GM23338 (cell line): ENCODE data around the gene LMF1. TPM values are rescaled to one million over a fixed set of nuclear protein-coding genes. Genes with fewer than 3 reads are reported as not detected.

Experiments
- ATAC-seq: fragments of 200-7000 bp; cut with Tn5 transposase; 3 replicates; pipeline ENCODE4 v1.9.1; 2020
- DNase-seq: peaks from one replicate; pipeline ENCODE4 v3.0.0-alpha.2; 2015; ENCODE audit warnings: low spot score
- H2AFZ ChIP-seq: fragments of 200-600 bp; sonication (generic); 2 replicates; pipeline ENCODE4 v1.8.0; 2016; ENCODE audit warnings: antibody characterized with exemption, mild to moderate bottlenecking, moderate library complexity
- H3F3A ChIP-seq: fragments of 200-600 bp; sonication (generic); replicated peaks from 2 replicates; pipeline ENCODE4 v1.8.0; 2017; ENCODE audit warnings: antibody characterized with exemption, mixed run types, low read depth
- H3K27ac ChIP-seq: fragments of 200-600 bp; sonication (generic); 2 replicates; pipeline ENCODE4 v1.6.1; 2016; ENCODE audit warnings: low read depth
- H3K27me3 ChIP-seq: fragments of 200-600 bp; sonication (generic); 2 replicates; pipeline ENCODE4 v1.8.0; 2016; ENCODE audit warnings: mild to moderate bottlenecking, mixed run types, moderate library complexity; ENCODE audit not compliant: insufficient read depth
- H3K36me3 ChIP-seq: fragments of 200-600 bp; sonication (generic); 2 replicates; pipeline ENCODE4 v1.8.0; 2016; ENCODE audit warnings: mild to moderate bottlenecking; ENCODE audit not compliant: insufficient read depth
- H3K4me1 ChIP-seq: fragments of 200-600 bp; sonication (generic); 2 replicates; pipeline ENCODE4 v1.8.0; 2016; ENCODE audit warnings: mild to moderate bottlenecking, moderate library complexity; ENCODE audit not compliant: insufficient read depth
- H3K4me2 ChIP-seq: fragments of 200-600 bp; sonication (generic); 2 replicates; pipeline ENCODE4 v1.7.1; 2017; ENCODE audit warnings: mixed run types
- H3K4me3 ChIP-seq: fragments of 200-600 bp; sonication (generic); 2 replicates; pipeline ENCODE4 v1.6.1; 2016; ENCODE audit warnings: mixed run types
- H3K79me2 ChIP-seq: fragments of 200-600 bp; sonication (generic); replicated peaks from 2 replicates; pipeline ENCODE4 v1.8.0; 2017; ENCODE audit warnings: mild to moderate bottlenecking; ENCODE audit not compliant: insufficient read depth
- H3K9me2 ChIP-seq: fragments of 200-600 bp; sonication (generic); 2 replicates; pipeline ENCODE4 v1.8.0; 2017; ENCODE audit not compliant: insufficient read depth
- H4K20me1 ChIP-seq: fragments of 200-600 bp; sonication (generic); replicated peaks from 2 replicates; pipeline ENCODE4 v1.8.0; 2017; ENCODE audit warnings: mild to moderate bottlenecking; ENCODE audit not compliant: insufficient read depth
- H3K27ac Mint-ChIP-seq: 2 replicates; pipeline ENCODE4 v1.8.0; 2020; ENCODE audit warnings: inconsistent platforms, mild to moderate bottlenecking, moderate library complexity, mixed read lengths
- H3K27me3 Mint-ChIP-seq: 3 replicates; pipeline ENCODE4 v1.8.0; 2022; ENCODE audit warnings: low read depth, mild to moderate bottlenecking, moderate library complexity, mixed read lengths, inconsistent platforms; ENCODE audit not compliant: insufficient read depth, poor library complexity
- H3K36me3 Mint-ChIP-seq: 3 replicates; pipeline ENCODE4 v1.8.0; 2021; ENCODE audit warnings: low read depth, mild to moderate bottlenecking, inconsistent platforms, moderate library complexity, mixed read lengths
- H3K4me1 Mint-ChIP-seq: 3 replicates; pipeline ENCODE4 v1.8.0; 2020; ENCODE audit warnings: mild to moderate bottlenecking, inconsistent platforms, mixed read lengths
- H3K4me3 Mint-ChIP-seq: 3 replicates; pipeline ENCODE4 v1.8.0; 2021; ENCODE audit warnings: moderate library complexity, mild to moderate bottlenecking, inconsistent platforms, mixed read lengths
- H3K9me3 Mint-ChIP-seq: 3 replicates; pipeline ENCODE4 v1.8.0; 2020; ENCODE audit warnings: moderate library complexity, mild to moderate bottlenecking, inconsistent platforms, mixed read lengths
- CREB1 ChIP-seq: fragments of 250-450 bp; sonication (Bioruptor Pico); IDR thresholded peaks from 2 replicates; pipeline ENCODE4 v1.5.0; 2020; ENCODE audit warnings: low read depth, mild to moderate bottlenecking, moderate library complexity
- EZH2 ChIP-seq: fragments of 200-600 bp; sonication (generic); IDR thresholded peaks from one replicate; pipeline ENCODE4 v1.8.0; 2017; ENCODE audit warnings: antibody characterized with exemption, mild to moderate bottlenecking, low read depth; ENCODE audit not compliant: unreplicated experiment
- EZH2phosphoT487 ChIP-seq: fragments of 200-600 bp; sonication (generic); IDR thresholded peaks from one replicate; pipeline ENCODE4 v1.8.1; 2018; ENCODE audit warnings: antibody characterized with exemption; ENCODE audit not compliant: unreplicated experiment
- JUNB ChIP-seq: IDR thresholded peaks from one replicate; pipeline ENCODE4 v1.6.1; 2016; ENCODE audit warnings: antibody characterized with exemption; ENCODE audit not compliant: unreplicated experiment
- NANOG ChIP-seq: IDR thresholded peaks from 2 replicates; pipeline ENCODE4 v1.6.1; 2016; ENCODE audit warnings: antibody characterized with exemption, borderline replicate concordance
- POLR2AphosphoS5 ChIP-seq: IDR thresholded peaks from 2 replicates; pipeline ENCODE4 v1.6.1; 2016; ENCODE audit warnings: antibody characterized with exemption, low read depth
- STAT1 ChIP-seq: IDR thresholded peaks from one replicate; pipeline ENCODE4 v1.6.1; 2016; ENCODE audit warnings: antibody characterized with exemption; ENCODE audit not compliant: unreplicated experiment
- ZNF114 ChIP-seq: fragments of 250-450 bp; sonication (Bioruptor Pico); IDR thresholded peaks from 2 replicates; pipeline ENCODE4 v1.5.0; 2020; ENCODE audit warnings: mild to moderate bottlenecking, moderate library complexity
- ZNF331 ChIP-seq: fragments of 250-450 bp; sonication (Bioruptor Pico); IDR thresholded peaks from 2 replicates; pipeline ENCODE4 v1.5.0; 2020; ENCODE audit warnings: low read depth, mild to moderate bottlenecking, moderate library complexity
- polyA plus RNA-seq: library from polyadenylated mRNA; unstranded; fragments of >200 nt; fragmentation: Nextera tagmentation; extraction: Ambion mirVana; gene quantifications from 2 replicates; pipeline ENCODE4 v1.2.1, GENCODE V29; 2016
- total RNA-seq: library from RNA; depleted of rRNA; stranded (reverse); fragments of >200 nt; shearing (Covaris generic); gene quantifications from 2 replicates; pipeline ENCODE4 v1.2.3, GENCODE V29; 2014
- TF ChIP-seq, protein P1 (sequence below): IDR thresholded peaks from one replicate; pipeline ENCODE4 v1.6.1; 2018; ENCODE audit warnings: antibody characterized with exemption; ENCODE audit not compliant: unreplicated experiment
- TF ChIP-seq, protein P2 (sequence below): IDR thresholded peaks from 2 replicates; pipeline ENCODE4 v1.6.1; 2016; ENCODE audit warnings: antibody characterized with exemption
- TF ChIP-seq, protein P3 (sequence below), 2 experiments: fragments of 200-600 bp in 1 of 2; sonication (generic) in 1 of 2; conservative IDR thresholded peaks; 2 replicates each; pipeline versions ENCODE4 v1.5.1 to v1.6.1; 2016 to 2017; ENCODE audit warnings: antibody characterized with exemption in 2 of 2, low read depth in 2 of 2, mild to moderate bottlenecking in 2 of 2, moderate library complexity in 1 of 2
- TF ChIP-seq, protein P4 (sequence below): fragments of 250-450 bp; sonication (Bioruptor Pico); IDR thresholded peaks from 2 replicates; pipeline ENCODE4 v1.5.0; 2020; ENCODE audit warnings: mild to moderate bottlenecking, moderate library complexity

The LMF1 gene
- total and polyA plus RNA-seq, 2 experiments from 2014 or later, result 4.2 to 10.1 TPM

DNA sequence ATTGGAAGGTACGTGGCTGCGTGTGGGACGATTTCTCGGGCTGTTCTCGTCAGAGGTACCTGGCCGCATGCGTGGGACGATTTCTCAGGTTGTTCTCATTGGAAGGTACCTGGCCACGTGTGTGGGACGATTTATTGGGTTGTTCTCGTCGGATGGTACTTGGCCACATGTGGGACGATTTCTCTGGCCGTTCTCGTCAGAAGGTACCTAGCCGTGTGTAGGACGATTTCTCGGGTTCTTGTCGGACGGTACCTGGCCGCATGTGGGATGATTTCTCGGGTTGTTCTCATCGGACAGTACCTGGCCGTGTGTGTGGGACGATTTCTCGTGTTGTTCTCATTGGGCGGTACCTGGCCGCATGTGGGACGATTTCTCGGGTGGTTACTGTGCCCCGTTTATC, 120.1 kb downstream of the LMF1 start:
- no peak overlapping the region for H3K4me3 ChIP-seq
- Mint-ChIP-seq H3K4me1 (no peaks in the 10 kb centered on the region), H3K27me3 (peaks cover 12% of the 10 kb centered on the region), H3K9me3 (peaks cover 59% of the 10 kb centered on the region), H3K27ac (no peak overlapping the region), H3K4me3 (no peak overlapping the region), H3K36me3 (peaks cover 21% of the 10 kb centered on the region)
- no peaks in the 10 kb centered on the region for H4K20me1 ChIP-seq
- no peaks in the 10 kb centered on the region for H3K79me2 ChIP-seq
- no peak for ATAC-seq
- no peaks in the 10 kb centered on the region for H3K36me3 ChIP-seq
- peaks cover 3% of the 10 kb centered on the region; the same call in 1 of the 2 replicates for H3F3A ChIP-seq
- H3K27ac ChIP-seq, result no peak overlapping the region
- no peak overlapping the region for H3K4me2 ChIP-seq
- no peaks in the 10 kb centered on the region for H3K4me1 ChIP-seq
- no peak overlapping the region for H2AFZ ChIP-seq
- TF ChIP-seq, protein P1, sequence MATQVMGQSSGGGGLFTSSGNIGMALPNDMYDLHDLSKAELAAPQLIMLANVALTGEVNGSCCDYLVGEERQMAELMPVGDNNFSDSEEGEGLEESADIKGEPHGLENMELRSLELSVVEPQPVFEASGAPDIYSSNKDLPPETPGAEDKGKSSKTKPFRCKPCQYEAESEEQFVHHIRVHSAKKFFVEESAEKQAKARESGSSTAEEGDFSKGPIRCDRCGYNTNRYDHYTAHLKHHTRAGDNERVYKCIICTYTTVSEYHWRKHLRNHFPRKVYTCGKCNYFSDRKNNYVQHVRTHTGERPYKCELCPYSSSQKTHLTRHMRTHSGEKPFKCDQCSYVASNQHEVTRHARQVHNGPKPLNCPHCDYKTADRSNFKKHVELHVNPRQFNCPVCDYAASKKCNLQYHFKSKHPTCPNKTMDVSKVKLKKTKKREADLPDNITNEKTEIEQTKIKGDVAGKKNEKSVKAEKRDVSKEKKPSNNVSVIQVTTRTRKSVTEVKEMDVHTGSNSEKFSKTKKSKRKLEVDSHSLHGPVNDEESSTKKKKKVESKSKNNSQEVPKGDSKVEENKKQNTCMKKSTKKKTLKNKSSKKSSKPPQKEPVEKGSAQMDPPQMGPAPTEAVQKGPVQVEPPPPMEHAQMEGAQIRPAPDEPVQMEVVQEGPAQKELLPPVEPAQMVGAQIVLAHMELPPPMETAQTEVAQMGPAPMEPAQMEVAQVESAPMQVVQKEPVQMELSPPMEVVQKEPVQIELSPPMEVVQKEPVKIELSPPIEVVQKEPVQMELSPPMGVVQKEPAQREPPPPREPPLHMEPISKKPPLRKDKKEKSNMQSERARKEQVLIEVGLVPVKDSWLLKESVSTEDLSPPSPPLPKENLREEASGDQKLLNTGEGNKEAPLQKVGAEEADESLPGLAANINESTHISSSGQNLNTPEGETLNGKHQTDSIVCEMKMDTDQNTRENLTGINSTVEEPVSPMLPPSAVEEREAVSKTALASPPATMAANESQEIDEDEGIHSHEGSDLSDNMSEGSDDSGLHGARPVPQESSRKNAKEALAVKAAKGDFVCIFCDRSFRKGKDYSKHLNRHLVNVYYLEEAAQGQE, result no peak
- TF ChIP-seq, protein P2, sequence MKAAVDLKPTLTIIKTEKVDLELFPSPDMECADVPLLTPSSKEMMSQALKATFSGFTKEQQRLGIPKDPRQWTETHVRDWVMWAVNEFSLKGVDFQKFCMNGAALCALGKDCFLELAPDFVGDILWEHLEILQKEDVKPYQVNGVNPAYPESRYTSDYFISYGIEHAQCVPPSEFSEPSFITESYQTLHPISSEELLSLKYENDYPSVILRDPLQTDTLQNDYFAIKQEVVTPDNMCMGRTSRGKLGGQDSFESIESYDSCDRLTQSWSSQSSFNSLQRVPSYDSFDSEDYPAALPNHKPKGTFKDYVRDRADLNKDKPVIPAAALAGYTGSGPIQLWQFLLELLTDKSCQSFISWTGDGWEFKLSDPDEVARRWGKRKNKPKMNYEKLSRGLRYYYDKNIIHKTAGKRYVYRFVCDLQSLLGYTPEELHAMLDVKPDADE, result no peak
- TF ChIP-seq, protein P3, sequence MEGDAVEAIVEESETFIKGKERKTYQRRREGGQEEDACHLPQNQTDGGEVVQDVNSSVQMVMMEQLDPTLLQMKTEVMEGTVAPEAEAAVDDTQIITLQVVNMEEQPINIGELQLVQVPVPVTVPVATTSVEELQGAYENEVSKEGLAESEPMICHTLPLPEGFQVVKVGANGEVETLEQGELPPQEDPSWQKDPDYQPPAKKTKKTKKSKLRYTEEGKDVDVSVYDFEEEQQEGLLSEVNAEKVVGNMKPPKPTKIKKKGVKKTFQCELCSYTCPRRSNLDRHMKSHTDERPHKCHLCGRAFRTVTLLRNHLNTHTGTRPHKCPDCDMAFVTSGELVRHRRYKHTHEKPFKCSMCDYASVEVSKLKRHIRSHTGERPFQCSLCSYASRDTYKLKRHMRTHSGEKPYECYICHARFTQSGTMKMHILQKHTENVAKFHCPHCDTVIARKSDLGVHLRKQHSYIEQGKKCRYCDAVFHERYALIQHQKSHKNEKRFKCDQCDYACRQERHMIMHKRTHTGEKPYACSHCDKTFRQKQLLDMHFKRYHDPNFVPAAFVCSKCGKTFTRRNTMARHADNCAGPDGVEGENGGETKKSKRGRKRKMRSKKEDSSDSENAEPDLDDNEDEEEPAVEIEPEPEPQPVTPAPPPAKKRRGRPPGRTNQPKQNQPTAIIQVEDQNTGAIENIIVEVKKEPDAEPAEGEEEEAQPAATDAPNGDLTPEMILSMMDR (conservative IDR thresholded peaks at IDR 0.05; ENCODE audit: low read depth in 2 of 2), result no peak
- TF ChIP-seq JUNB (no peak), STAT1 (no peak), POLR2AphosphoS5 (no peak), NANOG (no peak), CREB1 (CRISPR knock-in tag) (no peak), EZH2 (no peak), EZH2phosphoT487 (no peak), ZNF331 (CRISPR knock-in tag) (no peak), ZNF114 (CRISPR knock-in tag) (no peak)
- TF ChIP-seq, protein P4, sequence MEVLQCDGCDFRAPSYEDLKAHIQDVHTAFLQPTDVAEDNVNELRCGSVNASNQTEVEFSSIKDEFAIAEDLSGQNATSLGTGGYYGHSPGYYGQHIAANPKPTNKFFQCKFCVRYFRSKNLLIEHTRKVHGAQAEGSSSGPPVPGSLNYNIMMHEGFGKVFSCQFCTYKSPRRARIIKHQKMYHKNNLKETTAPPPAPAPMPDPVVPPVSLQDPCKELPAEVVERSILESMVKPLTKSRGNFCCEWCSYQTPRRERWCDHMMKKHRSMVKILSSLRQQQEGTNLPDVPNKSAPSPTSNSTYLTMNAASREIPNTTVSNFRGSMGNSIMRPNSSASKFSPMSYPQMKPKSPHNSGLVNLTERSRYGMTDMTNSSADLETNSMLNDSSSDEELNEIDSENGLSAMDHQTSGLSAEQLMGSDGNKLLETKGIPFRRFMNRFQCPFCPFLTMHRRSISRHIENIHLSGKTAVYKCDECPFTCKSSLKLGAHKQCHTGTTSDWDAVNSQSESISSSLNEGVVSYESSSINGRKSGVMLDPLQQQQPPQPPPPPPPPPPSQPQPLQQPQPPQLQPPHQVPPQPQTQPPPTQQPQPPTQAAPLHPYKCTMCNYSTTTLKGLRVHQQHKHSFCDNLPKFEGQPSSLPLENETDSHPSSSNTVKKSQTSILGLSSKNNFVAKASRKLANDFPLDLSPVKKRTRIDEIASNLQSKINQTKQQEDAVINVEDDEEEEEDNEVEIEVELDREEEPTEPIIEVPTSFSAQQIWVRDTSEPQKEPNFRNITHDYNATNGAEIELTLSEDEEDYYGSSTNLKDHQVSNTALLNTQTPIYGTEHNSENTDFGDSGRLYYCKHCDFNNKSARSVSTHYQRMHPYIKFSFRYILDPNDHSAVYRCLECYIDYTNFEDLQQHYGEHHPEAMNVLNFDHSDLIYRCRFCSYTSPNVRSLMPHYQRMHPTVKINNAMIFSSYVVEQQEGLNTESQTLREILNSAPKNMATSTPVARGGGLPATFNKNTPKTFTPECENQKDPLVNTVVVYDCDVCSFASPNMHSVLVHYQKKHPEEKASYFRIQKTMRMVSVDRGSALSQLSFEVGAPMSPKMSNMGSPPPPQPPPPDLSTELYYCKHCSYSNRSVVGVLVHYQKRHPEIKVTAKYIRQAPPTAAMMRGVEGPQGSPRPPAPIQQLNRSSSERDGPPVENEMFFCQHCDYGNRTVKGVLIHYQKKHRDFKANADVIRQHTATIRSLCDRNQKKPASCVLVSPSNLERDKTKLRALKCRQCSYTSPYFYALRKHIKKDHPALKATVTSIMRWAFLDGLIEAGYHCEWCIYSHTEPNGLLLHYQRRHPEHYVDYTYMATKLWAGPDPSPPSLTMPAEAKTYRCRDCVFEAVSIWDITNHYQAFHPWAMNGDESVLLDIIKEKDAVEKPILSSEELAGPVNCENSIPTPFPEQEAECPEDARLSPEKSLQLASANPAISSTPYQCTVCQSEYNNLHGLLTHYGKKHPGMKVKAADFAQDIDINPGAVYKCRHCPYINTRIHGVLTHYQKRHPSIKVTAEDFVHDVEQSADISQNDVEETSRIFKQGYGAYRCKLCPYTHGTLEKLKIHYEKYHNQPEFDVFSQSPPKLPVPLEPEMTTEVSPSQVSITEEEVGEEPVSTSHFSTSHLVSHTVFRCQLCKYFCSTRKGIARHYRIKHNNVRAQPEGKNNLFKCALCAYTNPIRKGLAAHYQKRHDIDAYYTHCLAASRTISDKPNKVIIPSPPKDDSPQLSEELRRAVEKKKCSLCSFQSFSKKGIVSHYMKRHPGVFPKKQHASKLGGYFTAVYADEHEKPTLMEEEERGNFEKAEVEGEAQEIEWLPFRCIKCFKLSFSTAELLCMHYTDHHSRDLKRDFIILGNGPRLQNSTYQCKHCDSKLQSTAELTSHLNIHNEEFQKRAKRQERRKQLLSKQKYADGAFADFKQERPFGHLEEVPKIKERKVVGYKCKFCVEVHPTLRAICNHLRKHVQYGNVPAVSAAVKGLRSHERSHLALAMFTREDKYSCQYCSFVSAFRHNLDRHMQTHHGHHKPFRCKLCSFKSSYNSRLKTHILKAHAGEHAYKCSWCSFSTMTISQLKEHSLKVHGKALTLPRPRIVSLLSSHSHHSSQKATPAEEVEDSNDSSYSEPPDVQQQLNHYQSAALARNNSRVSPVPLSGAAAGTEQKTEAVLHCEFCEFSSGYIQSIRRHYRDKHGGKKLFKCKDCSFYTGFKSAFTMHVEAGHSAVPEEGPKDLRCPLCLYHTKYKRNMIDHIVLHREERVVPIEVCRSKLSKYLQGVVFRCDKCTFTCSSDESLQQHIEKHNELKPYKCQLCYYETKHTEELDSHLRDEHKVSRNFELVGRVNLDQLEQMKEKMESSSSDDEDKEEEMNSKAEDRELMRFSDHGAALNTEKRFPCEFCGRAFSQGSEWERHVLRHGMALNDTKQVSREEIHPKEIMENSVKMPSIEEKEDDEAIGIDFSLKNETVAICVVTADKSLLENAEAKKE, result no peak
- H3K27me3 ChIP-seq, result no peaks in the 10 kb centered on the region
- no peak for DNase-seq
- no peaks in the 10 kb centered on the region for H3K9me2 ChIP-seq
